T-helper 1 cell (primary cell): Measurements from ENCODE around the gene ZNRF1.
"Not testable (repeated sequence)": the region's sequence is repeated elsewhere in the genome, so short reads cannot be mapped to it uniquely, and the experiment has no call there.

Experiments
- DNase-seq, 5 donors: peaks; one replicate each; pipeline ENCODE4 v3.0.0-alpha.2; 2012 to 2020

The ZNRF1 gene

DNA sequence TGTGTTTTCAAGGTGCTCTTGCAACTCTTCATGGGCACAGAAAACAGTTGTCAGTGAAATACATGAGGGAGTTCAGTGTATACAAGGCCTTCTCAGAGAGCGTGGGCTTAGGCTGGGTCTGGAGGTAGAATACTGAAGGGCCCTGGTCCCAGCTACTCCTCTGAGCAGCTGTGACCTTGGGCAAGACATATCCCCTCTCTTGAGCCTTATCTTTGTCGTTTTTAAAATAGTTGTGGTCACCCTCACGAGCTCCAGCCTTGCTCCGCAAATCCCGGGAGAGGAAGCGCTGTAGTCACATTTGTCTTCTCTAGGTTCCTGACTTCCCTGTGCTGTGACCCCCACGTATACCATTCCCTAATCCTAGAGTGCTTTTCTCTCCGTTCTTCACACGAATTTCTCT lies 3.6 kb downstream of the ZNRF1 start:
- no peak for DNase-seq

DNA sequence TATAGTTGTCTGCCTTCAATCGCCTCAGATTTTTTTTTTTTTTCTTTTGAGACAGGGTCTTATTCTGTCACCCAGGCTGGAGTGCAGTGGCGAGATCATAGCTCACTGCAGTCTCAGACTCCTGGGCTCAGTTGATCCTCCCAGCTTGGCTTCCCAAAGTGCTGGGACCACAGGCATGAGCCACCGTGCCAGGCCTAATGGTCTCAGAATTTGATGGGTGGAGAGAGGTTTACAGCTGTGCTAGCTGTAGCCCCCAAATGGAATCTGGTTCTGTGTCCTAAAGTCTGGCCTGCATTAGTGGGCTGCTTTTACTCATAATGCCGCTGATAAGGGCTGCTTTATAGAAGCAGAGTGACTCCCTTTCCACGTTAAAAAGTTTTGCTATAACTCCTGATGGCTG lies 5.1 kb downstream of the ZNRF1 start:
- no peak for DNase-seq

DNA sequence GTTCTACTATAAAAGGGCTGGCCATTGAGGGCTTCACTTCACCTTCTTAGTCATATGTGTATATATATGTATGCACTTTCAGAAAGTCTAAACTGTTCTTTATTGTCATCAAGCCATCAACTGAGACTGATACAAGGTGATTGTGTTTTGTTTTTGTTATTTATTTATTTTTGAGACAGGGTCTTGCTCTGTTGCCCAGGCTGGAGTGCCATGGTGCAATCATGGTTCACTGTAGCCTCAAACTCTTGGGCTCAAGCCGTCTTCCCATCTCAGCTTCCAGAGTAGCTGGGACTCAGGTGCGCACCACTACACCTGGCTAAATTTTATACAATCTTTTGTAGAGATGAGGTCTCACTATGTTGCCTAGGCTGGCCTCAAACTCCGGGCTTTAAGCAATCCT lies 5.6 kb downstream of the ZNRF1 start:
- DNase-seq = no peak

DNA sequence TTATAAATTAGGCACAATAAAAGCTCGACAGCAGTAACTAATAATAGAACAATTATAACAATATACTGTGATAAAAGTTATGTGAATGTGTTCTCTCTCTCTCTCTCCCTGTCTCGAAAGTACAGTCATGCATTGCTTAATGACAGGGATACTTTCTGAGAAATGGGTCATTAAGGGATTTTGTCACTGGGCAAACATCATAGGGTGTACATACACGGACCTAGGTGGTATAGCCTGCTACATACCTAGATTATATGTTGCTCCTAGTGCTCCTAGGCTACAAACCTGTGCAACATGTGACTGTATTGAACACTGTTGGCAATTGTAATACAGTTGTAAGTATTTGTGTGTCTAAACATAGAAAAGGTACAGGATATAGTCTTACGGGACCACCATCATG lies 6.9 kb downstream of the ZNRF1 start:
- no peak for DNase-seq

DNA sequence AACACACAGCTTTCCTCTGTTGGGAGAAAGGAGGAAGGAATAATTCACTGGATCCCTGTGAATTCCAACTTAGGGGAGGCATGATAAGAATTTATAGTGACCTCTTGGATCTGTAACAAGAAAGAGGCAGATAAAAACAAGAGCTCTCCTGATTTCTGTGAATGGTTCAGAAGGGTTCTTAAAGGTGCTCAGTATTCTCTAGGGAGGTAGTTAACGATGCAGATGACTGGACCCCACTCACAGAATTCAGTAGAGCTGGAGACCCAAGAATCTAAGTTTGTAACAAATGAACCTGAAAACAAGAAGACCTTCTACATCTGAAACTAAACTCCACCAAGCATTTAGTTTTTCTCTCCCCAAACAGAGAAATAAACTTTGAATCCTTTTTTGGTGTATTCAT lies 8.6 kb downstream of the ZNRF1 start:
- DNase-seq = no peak

DNA sequence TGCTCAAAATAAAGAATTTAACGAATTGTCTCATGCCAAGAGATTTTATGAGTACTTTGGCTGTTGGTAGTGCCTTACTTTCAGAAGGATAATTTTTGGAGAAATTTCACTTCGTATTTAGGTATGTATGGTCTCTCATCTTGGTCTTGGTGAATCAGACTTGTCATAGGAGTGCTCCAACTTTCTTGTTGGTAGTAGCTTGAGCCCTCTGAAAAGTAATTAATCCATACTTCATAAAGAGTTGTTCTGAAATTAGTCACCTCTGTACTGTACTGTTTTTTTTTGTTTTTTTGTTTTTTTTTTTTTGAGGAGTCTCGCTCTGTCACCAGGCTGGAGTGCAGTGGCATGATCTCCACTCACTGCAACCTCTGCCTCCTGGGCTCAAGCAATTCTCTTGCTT lies 11.6 kb downstream of the ZNRF1 start:
- peak in 1 of 5 donors; percentile 39 for DNase-seq

DNA sequence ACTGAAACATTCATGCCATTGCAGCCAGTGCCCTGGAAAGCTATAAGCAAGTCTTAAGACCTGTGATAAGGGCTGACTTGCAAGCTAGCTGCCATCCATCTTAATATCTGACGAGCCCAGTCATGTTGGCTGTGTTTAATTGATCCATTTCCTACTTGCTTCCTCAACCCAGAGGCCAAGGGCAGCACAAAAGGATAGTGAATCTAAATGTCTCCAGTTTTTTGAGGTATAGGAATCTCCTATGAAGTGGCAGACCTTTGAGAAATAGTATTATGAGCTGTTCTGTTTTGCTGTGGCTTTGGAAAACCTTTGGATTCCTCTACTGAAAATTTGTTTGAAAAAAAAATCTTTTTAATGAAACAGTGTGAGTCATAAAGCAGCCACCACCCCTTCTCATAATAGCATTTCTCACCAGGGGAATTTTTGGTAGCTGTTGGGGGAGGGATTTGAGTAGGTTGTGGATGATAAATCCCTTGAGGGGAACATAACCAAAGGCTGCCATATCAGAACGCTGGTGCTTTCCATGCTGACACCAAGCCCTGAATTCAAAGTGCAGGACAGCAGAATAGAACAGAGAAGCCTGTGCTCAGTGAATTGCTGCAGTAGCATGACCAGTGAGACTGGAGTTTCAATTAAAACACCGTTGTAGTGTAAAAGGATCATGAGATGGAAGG lies 12.9 kb downstream of the ZNRF1 start:
- DNase-seq = peak in 1 of 5 donors; percentile 73

DNA sequence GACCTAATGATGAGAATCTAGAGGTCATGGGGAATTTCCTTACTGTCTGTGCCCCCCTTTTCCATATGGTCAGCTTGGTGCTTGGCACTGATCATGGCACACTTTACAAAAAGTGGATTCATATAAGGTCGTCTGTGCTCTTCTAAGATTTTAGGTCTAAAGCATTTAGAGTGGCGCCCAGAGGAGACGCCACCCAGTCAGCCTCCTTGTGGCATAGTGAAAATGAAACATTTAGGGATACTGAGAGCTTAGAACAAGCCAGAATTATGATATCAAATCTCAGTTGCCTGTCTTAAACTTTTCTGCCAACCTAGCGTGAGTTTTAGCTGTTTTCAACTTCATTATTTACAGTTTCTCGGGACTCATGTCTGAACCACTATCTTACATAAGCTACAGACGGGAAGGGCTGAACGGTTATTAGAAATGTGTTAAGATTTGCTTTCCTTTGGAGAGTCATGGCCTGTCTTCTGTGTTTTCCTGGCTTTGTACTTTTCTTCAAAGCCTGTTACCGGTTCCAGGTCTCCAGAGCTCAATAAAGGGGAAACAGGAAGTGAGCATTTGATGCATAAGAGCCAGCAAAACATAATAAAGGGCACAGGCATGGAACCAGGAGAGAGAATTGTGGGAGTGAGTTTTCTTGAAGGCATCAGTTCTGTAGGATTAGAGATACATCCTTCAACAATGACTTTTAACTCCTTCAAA lies 13.7 kb downstream of the ZNRF1 start:
- peak in 1 of 5 donors; percentile 20 for DNase-seq

DNA sequence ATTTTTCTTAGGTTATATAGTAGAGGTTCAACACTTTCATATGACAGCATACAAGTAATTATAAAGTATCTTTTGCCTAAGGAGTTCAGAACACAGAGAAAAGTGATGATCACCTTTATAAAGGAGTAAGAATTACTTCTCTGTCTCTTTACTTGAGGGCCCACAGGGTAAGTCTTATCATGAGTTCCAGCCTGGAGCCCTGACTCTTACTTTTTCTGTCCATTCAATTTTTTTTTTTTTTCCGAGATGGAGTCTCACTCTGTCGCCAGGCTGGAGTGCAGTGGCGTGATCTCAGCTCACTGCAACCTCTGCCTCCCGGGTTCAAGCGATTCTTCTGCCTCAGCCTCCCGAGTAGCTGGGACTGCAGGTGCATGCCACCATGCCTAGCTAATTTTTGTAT lies 14.3 kb downstream of the ZNRF1 start:
- not testable (repeated sequence) for DNase-seq

DNA sequence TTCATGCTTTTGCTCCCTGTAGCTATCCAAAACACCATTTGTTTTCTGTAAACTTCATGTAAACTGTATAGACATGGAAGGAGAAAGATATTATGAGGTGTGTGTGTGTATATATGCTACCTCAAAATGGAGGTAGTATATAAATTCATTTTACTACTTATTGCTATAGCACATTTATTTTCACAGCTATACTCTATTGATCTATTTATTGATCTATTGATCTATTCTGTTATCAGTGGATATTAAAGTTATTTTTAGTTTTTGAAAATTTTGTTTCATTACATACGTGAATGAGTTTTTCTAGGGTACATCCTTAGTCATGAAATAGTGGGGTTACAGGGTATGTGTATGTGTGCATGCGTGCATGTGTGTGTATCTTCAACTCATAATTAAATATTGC lies 15.5 kb downstream of the ZNRF1 start:
- no peak for DNase-seq

DNA sequence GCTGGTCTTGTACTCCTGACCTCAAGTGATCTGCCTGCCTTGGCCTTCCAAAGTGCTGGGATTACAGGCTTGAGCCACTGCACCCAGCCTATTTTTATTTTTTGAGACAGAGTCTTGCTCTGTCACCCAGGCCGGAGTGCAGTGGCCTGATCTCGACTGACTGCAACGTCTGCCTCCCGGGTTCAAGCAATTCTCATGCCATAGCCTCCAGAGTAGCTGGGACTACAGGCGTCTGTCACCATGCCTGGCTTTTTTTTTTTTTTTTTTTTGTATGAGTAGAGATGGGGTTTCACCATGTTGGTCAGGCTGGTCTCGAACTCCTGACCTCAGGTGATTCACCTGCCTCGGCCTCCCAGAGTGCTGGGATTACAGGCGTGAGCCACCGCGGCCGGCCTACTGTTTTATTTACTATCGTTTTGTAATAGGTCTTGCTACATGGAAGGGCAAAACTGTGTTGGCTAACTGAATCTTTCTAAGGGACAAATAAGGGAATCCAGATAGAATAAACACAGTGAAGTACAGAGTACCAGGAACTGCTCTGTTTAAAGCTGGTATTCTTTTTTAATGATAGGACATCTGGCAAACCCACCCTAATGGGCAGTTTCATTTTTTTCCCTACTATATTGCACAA lies 17.7 kb downstream of the ZNRF1 start:
- DNase-seq = not testable (repeated sequence)

DNA sequence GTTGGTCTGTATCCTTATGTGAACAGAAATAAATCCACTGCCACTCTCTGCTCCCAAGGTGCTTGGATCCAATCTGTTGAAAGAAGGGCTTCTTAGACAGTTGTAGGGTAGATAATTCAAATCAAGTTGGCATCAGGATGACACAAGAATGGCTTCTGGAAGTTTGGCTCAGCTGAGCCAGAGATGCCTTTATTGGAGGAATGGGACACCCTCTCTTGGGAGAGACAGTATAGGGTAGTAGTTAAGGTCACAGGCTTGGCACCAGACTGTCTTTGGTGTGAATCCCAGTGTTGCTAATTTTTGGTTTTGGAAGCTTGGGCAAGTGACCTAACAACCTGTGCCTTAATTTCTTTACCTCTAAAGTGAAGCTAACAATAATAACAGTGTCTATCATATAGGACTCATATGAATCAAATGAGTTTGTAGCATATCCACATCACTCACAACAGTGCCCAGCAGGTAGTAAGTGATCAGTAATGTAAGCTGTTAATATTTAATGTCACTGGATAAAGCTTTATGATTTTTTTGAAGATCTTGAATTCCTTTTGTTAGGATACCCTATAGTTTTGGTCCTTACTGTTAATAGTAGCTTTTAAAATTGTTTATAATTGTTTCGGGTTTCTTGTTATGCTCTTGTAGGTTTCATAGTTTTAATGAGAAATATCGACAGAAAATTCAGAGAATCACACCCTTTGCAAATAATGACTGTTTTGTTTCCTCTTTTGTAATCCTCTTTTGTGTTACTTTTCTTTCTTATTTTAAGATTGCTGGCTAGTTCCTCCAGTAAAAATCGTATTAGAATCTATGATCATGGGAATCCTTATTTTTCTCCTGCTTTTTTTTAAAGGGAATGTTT lies 19.1 kb downstream of the ZNRF1 start:
- DNase-seq = no peak

DNA sequence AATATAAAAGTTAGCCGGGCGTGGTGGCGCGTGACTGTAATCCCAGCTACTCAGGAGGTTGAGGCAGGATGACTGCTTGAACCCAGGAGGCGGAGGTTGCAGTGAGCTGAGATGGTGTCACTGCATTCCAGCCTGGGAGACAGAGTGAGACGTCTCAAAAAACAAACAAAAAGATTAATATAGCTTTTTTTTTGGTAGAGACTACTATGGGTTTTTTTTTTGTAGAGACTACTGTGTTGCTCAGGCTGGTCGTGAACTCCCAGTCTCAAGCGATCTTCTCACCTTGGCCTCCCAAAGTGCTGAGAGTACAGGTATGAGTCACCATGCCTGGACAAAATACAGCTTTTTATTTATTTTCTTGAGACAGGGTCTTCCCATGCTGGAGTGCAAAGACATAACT lies 20.2 kb downstream of the ZNRF1 start:
- DNase-seq = no peak

DNA sequence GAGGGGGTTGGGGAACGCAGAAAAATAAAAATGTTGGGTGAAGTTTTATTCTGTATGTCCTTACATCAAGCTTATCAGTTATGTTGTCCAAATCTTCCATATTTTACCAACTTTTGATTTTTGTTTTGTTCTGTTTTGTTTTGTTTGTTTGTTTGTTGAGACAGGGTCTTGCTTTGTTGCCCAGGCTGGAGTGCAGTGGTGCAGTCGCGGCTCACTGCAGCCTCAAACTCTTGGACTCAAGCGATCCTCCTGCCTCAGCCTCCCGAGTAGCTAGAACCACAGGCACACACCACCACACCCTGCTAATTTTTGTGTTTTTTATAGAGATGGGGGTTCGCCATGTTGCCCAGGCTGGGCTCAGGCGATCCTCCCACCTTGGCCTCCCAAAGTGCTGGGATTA lies 20.8 kb downstream of the ZNRF1 start:
- DNase-seq = no peak

DNA sequence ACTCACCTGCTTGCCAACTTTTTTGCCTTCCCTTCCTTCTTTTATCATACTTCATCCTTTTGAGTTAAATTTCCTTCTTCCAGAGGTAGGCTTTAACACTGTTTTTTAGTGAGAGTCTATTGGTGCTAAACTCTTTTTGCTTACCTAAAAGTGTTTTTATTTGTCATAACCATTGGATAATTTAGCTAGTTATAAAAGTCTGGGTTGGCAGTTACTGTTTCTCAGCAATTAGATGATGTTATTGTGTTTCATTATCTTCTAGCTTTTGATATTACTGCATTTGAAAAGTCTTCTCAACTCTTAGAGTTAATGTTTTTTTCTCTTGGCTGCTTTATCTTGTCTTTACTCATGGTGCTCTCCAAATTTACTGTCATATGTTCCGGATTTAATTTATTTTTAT lies 22.6 kb downstream of the ZNRF1 start:
- no peak for DNase-seq

DNA sequence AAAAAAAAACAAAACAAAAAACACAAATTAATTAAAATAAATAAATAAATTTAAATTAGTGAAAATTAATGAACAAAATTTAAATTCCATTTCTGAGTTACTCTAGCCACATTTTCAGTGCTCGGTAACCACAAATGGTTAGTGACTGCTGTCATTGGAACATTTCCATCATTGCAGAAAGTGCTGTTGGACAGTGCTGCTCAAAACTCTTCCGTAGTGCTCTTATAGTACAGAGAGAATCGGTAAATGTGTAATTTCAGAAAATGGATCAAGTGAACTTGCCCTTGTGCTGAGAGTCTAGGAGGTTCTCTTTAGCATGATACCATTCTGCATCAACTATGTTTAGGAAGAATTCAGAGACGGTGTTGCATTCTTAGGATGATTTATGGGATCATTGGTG lies 23.7 kb downstream of the ZNRF1 start:
- no peak for DNase-seq

DNA sequence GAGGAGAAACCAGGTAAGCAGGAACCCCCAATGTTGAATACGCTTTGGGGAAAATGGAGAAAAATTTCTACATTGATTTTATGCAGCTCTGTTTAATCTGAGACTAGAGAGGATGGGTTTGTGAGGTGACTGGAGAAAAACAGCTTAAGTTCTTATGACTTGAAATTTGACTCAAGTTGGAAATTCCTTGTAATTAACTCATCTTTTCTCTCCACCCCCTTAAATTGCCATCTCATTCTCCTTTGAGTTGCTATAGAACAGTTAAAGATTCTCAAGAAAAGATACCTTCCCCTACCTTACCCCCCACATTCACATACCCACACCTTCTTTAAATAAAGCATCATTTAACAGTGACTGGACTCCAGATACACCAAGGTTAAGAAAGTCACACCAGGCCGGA lies 24.2 kb downstream of the ZNRF1 start:
- no peak for DNase-seq

DNA sequence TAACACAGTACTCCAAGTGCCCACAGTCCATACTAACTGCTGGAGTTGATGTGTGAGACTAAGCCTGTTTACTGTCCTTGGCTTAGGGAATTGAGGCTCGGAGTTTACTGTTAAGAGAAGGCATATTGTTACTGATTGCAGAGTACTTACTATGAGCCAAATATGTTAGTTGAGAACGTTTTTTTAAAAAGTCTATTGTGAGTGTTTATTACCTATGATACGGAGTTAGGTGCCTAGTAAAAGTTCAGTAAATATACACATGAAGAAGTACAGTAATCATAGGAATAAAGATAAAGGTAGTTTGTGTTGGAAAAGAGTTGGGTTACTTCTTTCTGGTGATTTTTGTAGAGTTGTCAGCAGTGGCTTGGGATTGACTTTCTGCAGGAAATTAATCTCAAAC lies 25.4 kb downstream of the ZNRF1 start:
- no peak for DNase-seq

DNA sequence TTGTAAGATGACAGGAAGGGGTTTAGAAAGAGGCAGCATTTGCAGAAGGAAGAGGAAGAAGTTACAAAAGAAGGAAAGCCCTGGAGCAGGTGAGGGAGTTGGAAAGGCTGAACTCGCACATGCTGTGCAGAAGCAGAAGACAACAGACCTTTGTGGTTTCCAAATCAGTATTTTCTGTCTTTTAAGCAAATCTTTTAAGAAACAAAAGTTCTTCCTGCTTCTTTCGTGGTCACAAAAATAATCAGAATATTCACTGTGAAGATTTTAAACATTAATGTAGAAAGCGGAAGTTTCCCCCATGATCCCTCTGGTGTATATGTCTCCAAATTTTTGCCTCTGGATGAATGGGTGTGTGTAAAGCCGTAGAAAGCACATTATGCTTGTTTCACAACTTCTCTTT lies 25.8 kb downstream of the ZNRF1 start:
- no peak for DNase-seq

DNA sequence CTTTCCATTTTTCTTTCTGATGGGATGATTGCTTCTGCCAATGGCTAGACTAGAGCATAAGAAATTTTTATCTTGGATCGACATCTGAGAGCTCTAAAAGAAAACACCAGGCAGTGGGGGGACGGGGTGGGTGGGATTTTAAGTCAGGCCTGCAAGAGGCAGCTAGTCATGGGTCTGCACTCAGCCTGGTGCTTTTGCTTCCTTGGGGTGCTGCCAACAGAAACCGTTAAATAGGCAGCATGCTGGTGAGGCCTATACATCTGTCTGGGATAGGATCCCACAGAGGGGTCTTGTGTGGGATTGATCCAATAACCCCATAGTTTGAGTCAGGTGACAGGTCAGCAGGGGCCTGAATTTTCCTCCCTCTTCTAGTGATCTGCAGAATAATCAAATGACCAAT lies 26.9 kb downstream of the ZNRF1 start:
- DNase-seq = no peak

DNA sequence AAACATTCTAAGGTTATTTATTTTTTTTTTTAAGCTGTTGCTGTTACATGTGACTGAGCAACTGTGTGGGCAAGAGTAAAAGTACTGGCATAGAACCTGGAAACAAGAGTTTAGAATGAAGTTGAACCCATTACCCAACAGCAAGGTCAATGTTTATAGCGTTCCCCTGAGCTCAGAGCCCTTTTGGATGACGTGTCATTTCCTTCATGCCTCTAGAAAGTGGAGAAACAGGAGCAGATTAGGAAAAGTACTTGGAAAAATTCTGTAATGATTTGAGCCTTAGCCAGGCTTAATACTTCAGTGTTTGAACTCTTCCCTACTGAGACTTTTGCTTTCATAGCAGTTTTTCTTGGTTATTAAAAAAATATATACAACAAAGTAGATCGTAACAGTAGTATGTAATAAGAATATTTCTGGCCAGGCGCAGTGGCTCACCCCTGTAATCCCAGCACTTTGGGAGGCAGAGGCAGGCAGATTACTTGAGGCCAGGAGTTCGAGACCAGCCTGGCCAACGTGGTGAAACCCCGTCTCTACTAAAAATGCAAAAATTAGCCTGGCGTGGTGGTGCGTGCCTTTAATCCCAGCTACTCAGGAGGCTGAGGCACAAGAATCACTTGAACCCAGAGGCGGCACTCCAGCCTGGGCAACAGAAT lies 27.5 kb downstream of the ZNRF1 start:
- not testable (repeated sequence) for DNase-seq

DNA sequence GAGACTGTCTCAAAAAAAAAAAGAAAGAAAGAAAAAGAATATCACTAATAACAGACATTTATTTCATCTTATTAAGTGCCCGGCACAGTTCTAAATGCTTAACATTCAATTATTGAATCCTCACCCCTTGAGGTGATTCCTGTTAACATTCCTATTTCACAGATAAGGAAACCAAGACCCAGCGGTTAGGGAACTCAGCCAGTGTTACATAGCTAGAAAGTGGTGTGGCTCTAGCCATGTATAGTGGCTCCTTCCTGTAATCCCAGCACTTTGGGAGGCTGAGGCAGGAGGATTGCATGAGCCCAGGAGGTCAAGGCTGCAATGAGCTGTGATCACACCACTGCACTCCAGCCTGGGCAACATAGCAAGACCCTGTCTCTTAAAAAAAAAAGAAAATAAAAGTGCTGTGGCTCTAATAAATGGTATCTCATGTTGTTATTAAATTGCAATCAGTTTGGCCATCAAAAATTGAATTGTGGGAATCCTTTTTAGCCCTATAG lies 28.1 kb downstream of the ZNRF1 start:
- DNase-seq = no peak
